ENCODE results near the gene GON7.
"Not testable (repeated sequence)": the region's sequence is repeated elsewhere in the genome, so short reads cannot be mapped to it uniquely, and the experiment has no call there.

The GON7 gene

GRCh38 chr14:93206793-93207467 lies at the start of gene GON7, which contains the start of gene UBR7:
Gene GON7 (minus strand): TSS chr14:93207065. CDS start chr14:93207037, 28 bp downstream.
Gene UBR7 (plus strand): TSS chr14:93207256. CDS start chr14:93207292, 36 bp downstream.
- DNase-seq (ENCODE audit: low spot score), result peak; percentile 89
- peak; percentile 70 for FAIRE-seq

- DNase-seq (ENCODE audit: low spot score) (no peak), FAIRE-seq (no peak)
These were observed 42.4 kb upstream of the GON7 start for GRCh38 chr14:93249128-93249831.

GRCh38 chr14:93246534-93246933 lies 39.7 kb upstream of the GON7 start:
- no peak for DNase-seq (ENCODE audit: low spot score)
- no peak for FAIRE-seq

GRCh38 chr14:93245764-93246420 lies 39.0 kb upstream of the GON7 start:
- no peak for FAIRE-seq
- no peak for DNase-seq (ENCODE audit: low spot score)

- no peak for DNase-seq (ENCODE audit: low spot score)
- no peak for FAIRE-seq
These were observed 33.8 kb upstream of the GON7 start for GRCh38 chr14:93240678-93241000.

GRCh38 chr14:93239869-93240677 lies 33.2 kb upstream of the GON7 start:
- FAIRE-seq, result peak; percentile 88
- DNase-seq (ENCODE audit: low spot score), result peak; percentile 65

GRCh38 chr14:93234798-93235197 lies 27.9 kb upstream of the GON7 start:
- DNase-seq (ENCODE audit: low spot score), result peak; percentile 87
- peak; percentile 63 for FAIRE-seq

- FAIRE-seq; DNase-seq (ENCODE audit: low spot score): not testable (repeated sequence)
These were observed 26.2 kb upstream of the GON7 start for GRCh38 chr14:93233078-93233477.

GRCh38 chr14:93232159-93232558 lies 25.3 kb upstream of the GON7 start:
- DNase-seq (ENCODE audit: low spot score) (no peak), FAIRE-seq (no peak)

- FAIRE-seq (no peak), DNase-seq (ENCODE audit: low spot score) (no peak)
These were observed 24.5 kb upstream of the GON7 start for GRCh38 chr14:93231129-93231979.

GRCh38 chr14:93230539-93230938 lies 23.7 kb upstream of the GON7 start:
- no peak for DNase-seq (ENCODE audit: low spot score)
- no peak for FAIRE-seq

GRCh38 chr14:93228550-93228949 lies 21.7 kb upstream of the GON7 start:
- DNase-seq (ENCODE audit: low spot score) (no peak), FAIRE-seq (no peak)

- DNase-seq (ENCODE audit: low spot score) (no peak), FAIRE-seq (no peak)
These were observed 16.7 kb upstream of the GON7 start for GRCh38 chr14:93223565-93223964.

GRCh38 chr14:93220509-93220908 lies 13.6 kb upstream of the GON7 start:
- FAIRE-seq (no peak), DNase-seq (ENCODE audit: low spot score) (no peak)

- DNase-seq (ENCODE audit: low spot score) (peak; percentile 28), FAIRE-seq (no peak)
These were observed 12.3 kb upstream of the GON7 start for GRCh38 chr14:93219103-93219726.

GRCh38 chr14:93214598-93214997 lies 7.7 kb upstream of the GON7 start:
- FAIRE-seq (no peak), DNase-seq (ENCODE audit: low spot score) (no peak)

- no peak for FAIRE-seq
These were observed 5.6 kb upstream of the GON7 start for GRCh38 chr14:93212432-93212831.

GRCh38 chr14:93207468-93208308 lies 823 bp upstream of the GON7 start:
- DNase-seq (ENCODE audit: low spot score) (peak; percentile 23), FAIRE-seq (no peak)

More at GRCh38 chr14:93212432-93212831, 5.6 kb upstream of the GON7 start:
- no peak for DNase-seq (ENCODE audit: low spot score)

- no peak for FAIRE-seq
- DNase-seq (ENCODE audit: low spot score), result no peak
These were observed 5.6 kb downstream of the GON7 start for GRCh38 chr14:93201155-93201704.
